Measurements from ENCODE around the gene PDE3B.
"Not testable (repeated sequence)": the region's sequence is repeated elsewhere in the genome, so short reads cannot be mapped to it uniquely, and the experiment has no call there.

PDE3B gene

DNA sequence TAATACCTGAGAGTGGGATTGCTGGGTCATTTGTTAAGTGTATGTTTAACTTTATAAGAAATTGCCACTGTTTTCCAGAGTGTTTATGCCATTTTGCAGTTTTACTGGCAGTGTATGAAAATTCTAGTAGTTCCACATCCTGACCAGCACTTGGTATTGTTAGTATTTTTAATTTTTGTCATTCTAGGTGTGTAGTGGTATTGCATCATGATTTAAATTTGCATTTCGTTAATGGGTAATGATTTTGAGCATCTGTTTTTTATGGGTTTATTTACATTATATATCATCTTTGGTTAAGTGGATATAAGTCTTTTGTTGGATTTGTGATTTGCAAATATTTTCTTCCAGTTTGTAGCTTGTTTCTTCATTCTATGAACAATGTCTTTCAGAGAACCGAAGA lies 34.7 kb downstream of the PDE3B start:
- DNase-seq: no peak

- no peak for DNase-seq
These were observed 36.1 kb downstream of the PDE3B start for GRCh38 chr11:14679662-14680061.

- DNase-seq: not testable (repeated sequence)
These were observed 40.8 kb downstream of the PDE3B start for GRCh38 chr11:14684234-14684915.

- no peak for DNase-seq
These were observed 43.9 kb downstream of the PDE3B start for GRCh38 chr11:14687456-14687855.

DNA sequence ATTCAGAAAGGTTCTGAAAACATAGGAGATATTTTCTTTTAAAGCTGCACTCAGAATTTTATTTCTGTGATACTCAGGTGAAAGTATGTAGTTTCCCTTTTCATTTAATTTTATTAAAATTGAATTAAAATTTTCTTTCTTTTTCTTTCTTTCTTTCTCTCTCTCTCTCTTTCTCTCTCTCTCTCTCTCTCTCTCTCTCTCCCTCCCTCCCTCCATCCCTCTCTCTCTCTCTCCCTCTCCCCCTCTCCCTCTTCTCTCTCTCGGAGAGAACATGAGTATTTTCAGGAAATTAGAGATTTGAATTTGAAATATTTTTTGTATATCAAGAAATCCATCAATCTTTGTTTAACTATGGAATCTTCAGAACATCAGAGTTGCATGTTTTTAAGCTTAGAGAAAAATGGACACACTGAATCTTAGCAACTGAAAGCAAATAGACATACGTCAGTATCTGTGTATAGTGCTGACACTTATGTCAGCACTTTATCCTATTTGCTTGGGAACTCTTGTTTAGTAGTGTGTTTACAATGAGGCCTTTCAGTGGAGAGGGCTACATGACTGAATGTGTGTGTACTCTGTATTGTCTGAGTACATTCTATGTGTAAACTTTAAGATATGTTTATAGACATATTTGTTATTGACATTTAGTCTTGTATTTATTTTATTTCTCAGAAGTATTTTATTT lies 44.5 kb downstream of the PDE3B start:
- no peak for DNase-seq

DNA sequence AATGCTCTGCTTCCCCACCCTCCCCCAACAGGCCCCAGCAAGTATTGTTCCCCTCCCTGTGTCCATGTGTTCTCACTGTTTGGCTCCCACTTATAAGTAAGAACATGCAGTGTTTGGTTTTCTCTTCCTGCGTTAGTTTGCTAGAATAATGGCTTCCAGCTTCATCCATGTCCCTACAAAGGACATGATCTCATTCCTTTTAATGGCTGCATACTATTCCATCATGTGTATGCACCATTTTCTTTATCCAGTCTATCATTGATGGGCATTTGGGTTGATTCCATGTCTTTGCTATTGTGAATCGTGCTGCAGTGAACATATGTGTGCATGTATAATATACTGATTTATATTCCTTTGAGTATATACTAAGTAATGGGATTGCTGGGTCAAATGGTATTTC lies 52.1 kb downstream of the PDE3B start:
- DNase-seq: not testable (repeated sequence)

GRCh38 chr11:14698771-14699170 lies 55.2 kb downstream of the PDE3B start:
- DNase-seq: no peak

DNA sequence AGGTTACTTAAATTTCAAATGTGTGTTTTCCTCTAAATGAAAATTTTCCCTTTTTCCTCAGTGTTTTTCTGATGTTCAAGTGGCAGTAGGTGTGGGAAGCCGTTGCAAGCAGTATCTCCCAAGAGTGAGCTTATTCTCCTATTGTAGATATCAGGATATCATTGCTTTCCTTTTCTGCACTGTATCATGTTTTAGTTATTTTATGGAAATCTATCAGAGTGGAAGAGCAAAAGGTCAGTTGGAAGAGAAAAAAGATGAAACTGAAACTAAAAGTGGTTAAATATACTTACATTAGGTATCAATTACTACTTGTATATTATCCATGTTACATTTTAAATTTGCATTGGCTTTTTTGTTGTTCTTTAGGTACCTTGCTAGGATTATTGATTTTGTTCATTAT lies 57.0 kb downstream of the PDE3B start:
- DNase-seq: no peak

DNA sequence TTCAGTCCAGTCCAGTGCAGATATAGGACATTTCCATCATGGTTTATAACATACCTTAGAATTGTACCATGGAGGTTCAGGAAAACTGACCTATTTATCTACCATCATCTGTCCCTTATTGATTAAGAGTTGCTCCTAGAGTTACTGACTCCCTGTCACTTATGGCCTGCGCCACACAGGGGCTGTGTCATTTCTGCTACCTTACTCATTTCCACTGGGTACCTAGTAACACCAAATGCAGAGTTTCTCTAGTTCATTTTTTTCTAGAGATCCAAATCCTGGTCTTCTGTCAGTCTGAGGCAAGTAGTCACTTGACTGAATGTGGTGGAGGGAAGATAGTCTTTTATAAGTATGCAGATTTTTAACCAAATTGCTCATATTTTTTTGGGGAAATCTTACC lies 59.2 kb downstream of the PDE3B start:
- DNase-seq: no peak

DNA sequence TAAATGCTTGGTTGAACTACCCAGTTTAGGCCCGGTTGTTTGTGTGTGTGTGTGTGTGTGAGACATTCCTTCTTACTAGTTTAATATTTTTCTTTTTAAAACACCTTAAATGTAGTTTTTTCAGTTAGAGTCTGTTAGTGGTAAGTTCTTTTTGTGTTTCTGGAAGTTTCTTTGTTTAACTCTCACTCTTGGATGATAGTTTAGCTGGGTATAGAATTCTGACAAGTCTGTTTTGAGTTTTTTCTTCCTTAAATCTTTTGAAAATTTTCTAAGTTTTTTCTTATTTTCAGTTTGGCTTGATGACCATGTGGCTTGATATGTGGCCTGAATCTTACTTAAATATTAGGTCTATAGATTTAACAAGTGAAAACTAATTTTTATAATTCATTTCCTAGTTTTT lies 60.1 kb downstream of the PDE3B start:
- no peak for DNase-seq

DNA sequence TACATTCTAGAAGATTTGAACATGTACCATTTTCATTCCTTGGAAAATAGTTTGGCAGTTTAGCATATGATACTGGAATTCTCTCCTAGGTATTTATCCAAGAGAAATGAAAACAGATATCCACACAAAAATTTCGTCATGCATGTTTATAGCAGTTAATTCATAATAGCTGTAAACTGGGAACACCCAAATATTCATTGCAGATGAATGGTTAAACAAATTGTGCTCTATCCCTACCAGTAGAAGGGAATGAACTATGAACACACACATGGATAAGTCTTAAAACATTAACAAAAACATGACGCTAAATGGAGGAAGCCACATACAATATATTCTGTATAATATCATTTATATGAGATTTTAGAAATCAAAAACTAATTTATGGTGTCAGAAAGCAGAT lies 61.5 kb downstream of the PDE3B start:
- no peak for DNase-seq

GRCh38 chr11:14713496-14714244 lies 70.1 kb downstream of the PDE3B start:
- no peak for DNase-seq

DNA sequence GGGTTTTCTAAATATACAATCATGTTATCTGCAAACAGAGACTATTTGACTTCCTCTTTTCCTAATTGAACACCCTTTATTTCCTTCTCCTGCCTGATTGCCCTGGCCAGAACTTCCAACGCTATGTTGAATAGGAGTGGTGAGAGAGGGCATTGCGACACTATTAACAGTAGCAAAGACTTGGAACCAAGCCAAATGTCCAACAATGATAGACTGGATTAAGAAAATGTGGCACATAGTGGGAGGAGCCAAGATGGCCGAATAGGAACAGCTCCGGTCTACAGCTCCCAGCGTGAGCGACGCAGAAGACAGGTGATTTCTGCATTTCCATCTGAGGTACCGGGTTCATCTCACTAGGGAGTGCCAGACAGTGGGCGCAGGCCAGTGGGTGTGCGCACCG lies 72.1 kb downstream of the PDE3B start:
- not testable (repeated sequence) for DNase-seq

GRCh38 chr11:14722496-14722895 lies 78.9 kb downstream of the PDE3B start:
- no peak for DNase-seq

DNA sequence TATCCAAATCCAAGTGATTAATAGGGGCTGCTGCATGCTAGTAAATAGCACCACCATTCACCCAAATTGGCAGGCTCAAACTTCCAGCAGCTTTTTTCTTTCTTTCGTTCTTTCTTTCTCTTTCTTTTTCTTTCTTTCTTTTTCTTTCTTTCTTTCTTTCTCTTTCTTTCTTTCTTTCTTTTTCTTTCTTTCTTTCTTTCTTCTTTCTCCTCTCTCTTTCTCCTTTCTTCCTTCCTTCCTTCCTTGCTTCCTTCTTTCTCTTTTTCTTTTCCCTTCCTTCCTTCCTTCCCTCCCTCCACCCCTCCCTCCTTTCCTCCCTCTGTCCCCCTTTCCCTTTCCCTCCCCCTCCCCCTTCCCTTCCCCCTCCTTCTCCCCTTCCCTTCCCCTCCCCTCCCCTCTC lies 81.5 kb downstream of the PDE3B start:
- DNase-seq: no peak

- DNase-seq: no peak
These were observed 83.6 kb downstream of the PDE3B start for GRCh38 chr11:14727215-14727614.

GRCh38 chr11:14727746-14728145 lies 84.1 kb downstream of the PDE3B start:
- no peak for DNase-seq

GRCh38 chr11:14740539-14740938 lies 96.9 kb downstream of the PDE3B start:
- not testable (repeated sequence) for DNase-seq

- DNase-seq: no peak
These were observed 97.6 kb downstream of the PDE3B start for GRCh38 chr11:14741195-14741594.

DNA sequence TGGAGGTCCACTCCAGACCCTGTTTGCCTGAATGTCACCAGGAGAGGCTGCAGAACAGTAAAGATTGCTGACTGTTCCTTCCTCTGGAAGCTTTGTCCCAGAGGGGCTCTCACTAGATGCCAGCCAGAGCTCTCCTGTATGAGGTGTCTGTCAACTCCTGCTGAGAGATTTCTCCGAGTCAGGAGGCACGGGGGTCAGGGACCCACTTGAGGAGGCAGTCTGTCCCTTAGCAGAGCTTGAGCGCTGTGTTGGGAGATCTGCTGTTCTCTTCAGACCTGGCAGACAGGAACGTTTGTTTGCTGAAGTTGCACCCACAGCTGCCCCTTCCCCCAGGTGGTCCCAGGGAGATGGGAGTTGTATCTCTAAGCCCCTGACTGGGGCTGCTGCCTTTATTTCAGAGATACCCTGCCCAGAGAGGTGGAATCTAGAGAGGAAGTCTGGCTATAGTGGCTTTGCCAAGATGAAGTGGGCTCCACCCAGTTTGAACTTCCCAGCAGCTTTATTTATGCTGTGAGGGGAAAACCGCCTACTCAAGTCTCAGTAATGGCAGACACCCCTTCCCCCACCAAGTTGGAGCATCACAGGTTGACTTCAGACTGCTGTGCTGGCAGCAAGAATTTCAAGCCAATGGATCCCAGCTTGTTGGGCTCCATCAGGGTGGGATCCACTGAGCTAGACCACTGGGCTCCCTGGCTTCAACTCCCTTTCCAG lies 99.4 kb downstream of the PDE3B start:
- DNase-seq: no peak

DNA sequence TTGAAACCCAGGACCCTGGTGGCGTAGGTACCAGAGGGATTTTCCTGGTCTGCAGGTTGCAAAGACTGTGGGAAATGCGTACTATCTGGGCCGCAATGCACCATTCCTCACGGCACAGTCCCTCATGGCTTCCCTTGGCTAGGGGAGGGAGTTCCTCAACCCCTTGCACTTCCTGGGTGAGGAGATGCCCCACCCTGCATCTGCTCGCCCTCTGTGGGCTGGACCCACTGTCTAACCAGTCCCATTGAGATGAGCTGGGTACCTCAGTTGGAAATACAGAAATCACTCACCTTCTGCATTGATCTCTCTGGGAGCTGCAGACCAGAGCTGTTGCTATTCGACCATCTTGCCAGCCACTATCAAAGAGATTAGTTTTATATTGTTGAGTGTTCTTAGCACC lies 100.1 kb downstream of the PDE3B start:
- DNase-seq: not testable (repeated sequence)

GRCh38 chr11:14746857-14747395 lies 103.3 kb downstream of the PDE3B start:
- no peak for DNase-seq

GRCh38 chr11:14748090-14748489 lies 104.5 kb downstream of the PDE3B start:
- DNase-seq: no peak

Measured in NCI-H187 (cell line).